Hypothalamus (tissue), 51 donors: Measurements from ENCODE around the gene CCDC182.

Source experiments
- DNase-seq, 51 donors: peaks; one replicate each; lab custom pipeline; 2025; lab: John Stamatoyannopoulos, UW

CCDC182 gene

GRCh38 chr17:57732062-57732461, 13.0 kb downstream of the CCDC182 start:
- no peak for DNase-seq

- DNase-seq: no peak
Observed at GRCh38 chr17:57730026-57730701, 14.9 kb downstream of the CCDC182 start.

- DNase-seq: no peak
Observed at GRCh38 chr17:57727630-57728175, 17.4 kb downstream of the CCDC182 start.

GRCh38 chr17:57726838-57727237, 18.3 kb downstream of the CCDC182 start:
- no peak for DNase-seq

GRCh38 chr17:57726213-57726790, 18.8 kb downstream of the CCDC182 start:
- DNase-seq: no peak

GRCh38 chr17:57724729-57725125, 20.4 kb downstream of the CCDC182 start:
- DNase-seq: no peak

- DNase-seq: no peak
Observed at GRCh38 chr17:57724026-57724728, 20.9 kb downstream of the CCDC182 start.

GRCh38 chr17:57723427-57724025, 21.6 kb downstream of the CCDC182 start:
- no peak for DNase-seq

GRCh38 chr17:57722704-57723043, 22.4 kb downstream of the CCDC182 start:
- DNase-seq: no peak

GRCh38 chr17:57721967-57722703, 23.0 kb downstream of the CCDC182 start:
- no peak for DNase-seq

- no peak for DNase-seq
Observed at GRCh38 chr17:57720386-57721035, 24.6 kb downstream of the CCDC182 start.

GRCh38 chr17:57718878-57719277, 26.2 kb downstream of the CCDC182 start:
- DNase-seq: no peak

- no peak for DNase-seq
Observed at GRCh38 chr17:57715981-57716380, 29.1 kb downstream of the CCDC182 start.

- DNase-seq: peak in 2 of 51 donors; percentile 6 to 29
Observed at GRCh38 chr17:57714665-57715180, 30.4 kb downstream of the CCDC182 start.

- no peak for DNase-seq
Observed at GRCh38 chr17:57713140-57713539, 32.0 kb downstream of the CCDC182 start.

GRCh38 chr17:57708410-57708809, 36.7 kb downstream of the CCDC182 start:
- DNase-seq: peak in 1 of 51 donors; percentile 29

- DNase-seq: peak in 24 of 51 donors; percentile 9 to 46 (median 32)
Observed at GRCh38 chr17:57707892-57708291, 37.2 kb downstream of the CCDC182 start.

- no peak for DNase-seq
Observed at GRCh38 chr17:57706761-57707160, 38.3 kb downstream of the CCDC182 start.

- DNase-seq: no peak
Observed at GRCh38 chr17:57705921-57706695, 39.0 kb downstream of the CCDC182 start.
